Measurements from ENCODE around the gene BUB3.

Gene BUB3

GRCh38 chr10:123141791-123142700 lies 12.2 kb upstream of the BUB3 start:
- no peak for DNase-seq

DNA sequence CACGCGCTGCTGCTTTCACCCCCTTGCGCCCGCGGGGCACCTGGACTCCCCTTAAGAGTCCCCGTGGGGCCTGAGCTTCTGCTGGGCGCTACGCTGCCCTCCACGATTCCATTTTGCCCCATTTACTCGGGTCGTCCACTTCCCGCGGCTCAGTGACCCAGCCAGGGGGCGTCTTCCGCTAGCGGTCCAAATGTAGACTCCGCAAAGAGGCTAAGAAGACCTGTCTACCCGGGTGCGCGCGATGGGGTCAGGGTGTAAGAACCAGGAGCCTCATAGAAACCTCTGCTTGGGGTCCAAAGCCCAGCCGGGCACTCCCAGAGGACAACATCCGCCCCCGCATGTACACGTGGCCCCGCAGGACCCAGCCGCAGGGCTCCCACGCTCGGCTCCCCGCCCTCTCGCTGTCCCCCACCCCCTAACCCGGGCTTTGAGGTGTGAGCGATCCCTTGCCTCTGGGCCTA lies 11.5 kb upstream of the BUB3 start:
- DNase-seq = no peak

DNA sequence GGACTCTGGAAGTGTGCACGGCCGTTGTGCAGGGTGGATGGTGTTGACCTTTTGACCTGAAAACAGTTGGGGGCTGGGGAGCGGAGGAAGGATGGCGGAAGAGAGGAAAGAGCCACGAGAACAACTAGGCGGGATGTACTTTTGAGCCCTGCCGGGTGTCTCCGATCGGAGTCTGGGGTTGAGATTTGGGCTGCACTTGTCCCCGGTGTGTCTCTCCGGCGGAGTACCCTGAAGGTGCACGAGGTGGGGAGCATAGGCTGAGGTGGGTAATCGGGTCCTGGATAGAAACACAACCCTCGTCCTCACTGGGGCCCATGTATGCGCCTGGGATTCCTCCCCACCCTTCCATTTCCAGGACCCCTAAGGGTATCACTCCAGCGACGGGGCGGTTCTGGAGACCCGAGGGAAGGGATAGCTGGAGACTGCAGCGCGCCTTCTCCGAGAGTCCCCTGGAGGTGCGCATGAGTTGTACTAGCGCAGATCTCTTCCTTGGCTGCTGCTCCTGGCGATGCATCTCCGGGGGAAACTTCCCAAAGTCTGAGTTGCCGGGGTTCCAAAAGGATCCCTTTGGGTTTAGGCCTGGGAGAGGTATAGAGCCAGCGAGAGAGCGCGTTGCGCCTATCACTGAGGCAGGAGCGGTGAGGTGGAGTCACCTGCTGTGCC lies 10.9 kb upstream of the BUB3 start:
- no peak for DNase-seq

GRCh38 chr10:123143825-123144168 lies 10.4 kb upstream of the BUB3 start:
- no peak for DNase-seq

DNA sequence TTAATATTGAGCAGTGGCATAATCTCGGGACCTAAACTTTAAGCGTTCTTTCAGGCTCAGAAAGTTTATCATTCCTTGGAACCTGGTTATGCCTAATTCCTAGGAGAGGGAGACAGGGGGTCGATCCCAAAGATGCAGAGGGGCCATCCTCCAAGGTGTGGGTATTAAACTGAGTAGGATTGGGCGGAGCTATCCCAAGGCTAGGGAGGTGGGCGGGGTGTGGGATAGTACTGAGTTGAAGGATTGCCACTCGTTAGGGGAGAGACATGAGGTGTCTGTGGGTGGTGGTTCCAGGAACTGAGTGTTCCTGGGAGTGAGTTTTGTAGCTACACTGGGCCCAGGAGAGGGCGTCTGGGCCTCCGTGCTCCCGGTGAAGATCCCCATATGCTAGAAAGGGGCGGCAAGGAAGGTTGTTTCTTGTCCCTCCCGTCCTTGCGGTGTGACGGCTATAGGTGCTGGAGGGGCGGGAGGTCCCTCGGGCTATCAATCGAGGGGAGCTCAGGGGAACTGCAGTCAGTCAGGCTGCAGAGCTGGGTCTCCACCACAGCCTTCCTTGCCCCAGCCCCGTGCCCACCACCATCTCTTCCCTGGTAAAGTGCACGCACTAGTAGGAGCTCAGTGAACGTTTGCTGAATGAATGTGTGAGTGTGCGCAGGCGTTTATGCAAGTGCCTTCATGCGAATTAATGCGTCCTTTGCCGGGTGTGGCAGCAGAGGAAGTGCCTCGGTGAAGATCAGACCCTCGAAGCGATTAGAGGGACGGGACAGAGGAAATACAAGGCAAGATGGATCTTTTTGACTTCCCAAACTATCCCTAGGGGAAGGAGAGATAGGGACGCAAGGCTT lies 9.3 kb upstream of the BUB3 start:
- DNase-seq = no peak

DNA sequence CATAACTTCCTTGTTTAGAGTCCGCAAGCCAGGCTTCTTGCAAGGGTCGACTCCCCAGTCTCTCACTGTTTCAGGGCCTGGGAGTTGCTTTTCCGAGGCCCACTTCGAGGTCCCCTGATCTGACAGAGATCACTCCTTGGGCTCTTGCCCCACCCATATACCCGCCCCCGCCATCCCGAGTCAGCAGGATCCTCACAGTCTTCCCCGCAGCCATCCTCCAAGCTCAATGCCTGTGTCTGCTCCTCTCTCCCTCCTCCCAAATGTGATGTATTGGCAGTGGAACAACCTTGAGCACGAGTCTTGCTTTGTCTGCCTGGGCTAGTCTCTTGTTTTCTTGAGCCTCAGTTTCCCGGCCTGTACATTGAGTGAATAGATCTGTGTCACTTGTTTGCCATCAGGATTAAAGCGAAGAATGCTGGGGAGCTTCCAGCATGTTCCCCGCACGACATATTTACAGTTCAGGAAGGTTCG lies 8.6 kb upstream of the BUB3 start:
- DNase-seq = no peak

- DNase-seq = no peak
These were observed 7.9 kb upstream of the BUB3 start for GRCh38 chr10:123146013-123146893.

GRCh38 chr10:123146894-123147634 lies 7.1 kb upstream of the BUB3 start:
- DNase-seq = no peak

GRCh38 chr10:123147635-123148413 lies 6.4 kb upstream of the BUB3 start, which contains the start of gene HMX2:
Gene HMX2 (plus strand): TSS chr10:123148136. CDS start chr10:123148379, 243 bp downstream.
- DNase-seq = peak; percentile 50

DNA sequence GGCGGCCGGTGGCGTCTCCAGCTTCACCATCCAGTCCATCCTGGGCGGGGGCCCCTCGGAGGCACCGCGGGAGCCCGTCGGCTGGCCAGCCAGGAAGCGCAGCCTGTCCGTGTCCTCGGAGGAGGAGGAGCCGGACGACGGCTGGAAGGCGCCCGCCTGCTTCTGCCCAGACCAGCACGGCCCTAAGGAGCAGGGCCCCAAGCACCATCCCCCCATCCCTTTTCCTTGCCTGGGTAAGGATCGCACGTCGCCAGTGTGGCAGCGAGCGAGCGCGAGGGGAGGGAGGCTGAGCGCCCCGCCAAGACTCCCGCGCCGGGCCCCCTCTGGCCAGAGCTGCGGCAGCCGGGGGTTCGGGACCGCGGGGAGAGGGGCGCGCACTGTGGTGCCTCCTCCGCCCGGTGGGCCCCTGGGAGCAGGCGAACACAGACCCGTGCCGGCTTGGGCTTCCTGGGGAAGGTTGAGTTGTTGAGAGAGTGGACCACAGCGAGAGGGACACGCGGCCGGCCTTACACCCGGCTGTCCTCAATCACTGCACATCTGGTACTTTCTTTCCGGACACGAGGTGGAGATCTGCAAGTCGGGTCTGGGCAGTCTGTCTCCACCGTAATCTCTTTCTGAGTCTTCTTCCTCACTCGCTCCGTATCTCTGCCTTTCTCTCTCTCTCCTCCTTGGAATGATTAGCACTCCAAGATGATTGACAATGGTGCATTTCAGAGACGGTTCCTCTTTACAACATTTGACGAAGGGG lies 5.6 kb upstream of the BUB3 start:
- DNase-seq = no peak

- DNase-seq = no peak
These were observed 5.0 kb upstream of the BUB3 start for GRCh38 chr10:123149162-123149567.

DNA sequence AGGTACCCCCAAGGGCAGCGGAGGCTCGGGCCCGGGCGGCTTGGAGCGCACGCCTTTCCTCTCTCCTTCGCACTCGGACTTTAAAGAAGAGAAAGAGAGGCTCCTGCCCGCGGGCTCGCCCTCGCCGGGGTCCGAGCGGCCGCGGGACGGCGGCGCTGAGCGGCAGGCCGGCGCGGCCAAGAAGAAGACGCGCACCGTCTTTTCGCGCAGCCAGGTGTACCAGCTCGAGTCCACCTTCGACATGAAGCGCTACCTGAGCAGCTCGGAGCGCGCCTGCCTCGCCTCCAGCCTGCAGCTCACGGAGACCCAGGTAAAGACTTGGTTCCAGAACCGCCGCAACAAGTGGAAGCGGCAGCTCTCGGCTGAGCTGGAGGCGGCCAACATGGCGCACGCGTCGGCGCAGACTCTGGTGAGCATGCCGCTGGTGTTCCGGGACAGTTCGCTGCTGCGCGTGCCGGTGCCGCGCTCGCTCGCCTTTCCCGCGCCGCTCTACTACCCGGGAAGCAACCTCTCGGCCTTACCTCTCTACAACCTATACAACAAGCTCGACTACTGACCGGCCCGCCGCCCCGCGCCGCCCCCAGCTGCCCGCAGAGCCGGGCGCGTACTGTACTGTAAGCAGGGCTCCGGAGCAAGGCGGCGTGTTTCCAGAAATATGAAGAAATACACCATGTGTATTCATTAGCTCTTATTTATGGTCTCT lies 4.5 kb upstream of the BUB3 start:
- no peak for DNase-seq

DNA sequence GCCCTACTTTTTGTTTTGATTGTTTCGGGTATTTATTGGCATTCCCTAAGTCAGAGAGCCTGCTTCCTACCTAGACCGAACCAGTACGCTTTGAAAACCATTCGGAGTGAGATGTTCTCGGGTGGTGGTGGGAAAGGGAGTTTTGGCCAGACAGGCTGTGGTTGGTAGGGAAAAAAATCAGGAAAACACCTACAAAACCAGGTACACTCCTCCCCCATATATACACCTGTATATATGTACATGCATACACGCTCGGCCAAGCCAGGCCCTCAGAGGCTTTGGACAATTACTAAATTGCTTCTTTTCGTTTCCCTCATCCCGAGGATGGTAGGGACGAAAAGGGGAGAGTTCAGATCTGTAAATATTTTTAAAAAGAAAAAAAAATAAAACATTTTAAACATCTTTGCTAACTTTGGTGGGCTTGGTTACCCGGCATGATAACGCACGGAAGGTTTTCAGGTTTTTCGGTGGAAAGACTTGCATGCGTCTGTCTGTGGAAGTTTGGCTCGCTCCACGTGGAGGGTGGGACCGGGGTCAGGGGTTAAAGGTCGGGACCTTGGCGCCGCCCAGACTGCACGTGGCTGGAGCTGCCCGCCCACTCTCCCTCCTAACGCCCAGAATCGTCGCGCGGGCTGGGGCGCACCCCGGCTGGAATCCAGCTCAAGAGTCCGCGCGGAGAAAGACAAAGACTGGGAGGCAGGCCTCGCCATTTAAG lies 3.8 kb upstream of the BUB3 start:
- DNase-seq = no peak

GRCh38 chr10:123150986-123151736 lies 3.0 kb upstream of the BUB3 start:
- DNase-seq = no peak

- no peak for DNase-seq
These were observed 2.5 kb upstream of the BUB3 start for GRCh38 chr10:123151737-123152135.

- DNase-seq = no peak
These were observed 613 bp upstream of the BUB3 start for GRCh38 chr10:123153486-123154091.

Data from NCI-H1436 treated with DMSO at 0.1 percent for 48 hours (cell line).